Kidney (tissue), 14 donors: ENCODE measurements around the gene LONP1. TPM values are rescaled to one million over a fixed set of nuclear protein-coding genes. Genes with fewer than 3 reads are reported as not detected.

Experiments used
- DNase-seq, 5 donors: peaks; one replicate each; pipeline ENCODE4 v3.0.0-alpha.2; 2013 to 2020
- FAIRE-seq: peaks from 2 replicates; lab custom pipeline; 2012; peaks lifted over from hg19 to GRCh38; lab: Jason Lieb, UNC
- H3K27ac ChIP-seq, 2 donors: one replicate each; pipeline ENCODE4 v1.7.0; 2013; ENCODE audit warnings: low read depth in 2 of 2, low read length in 2 of 2, inconsistent platforms in 1 of 2
- H3K27me3 ChIP-seq: one replicate; pipeline ENCODE4 v1.7.1; 2013; ENCODE audit warnings: low read length, inconsistent platforms; ENCODE audit not compliant: control insufficient read depth, insufficient read depth
- H3K36me3 ChIP-seq, 3 donors: one replicate each; pipeline versions ENCODE4 v1.7.0 to v1.7.1; 2013; ENCODE audit warnings: low read length in 3 of 3, control low read depth in 1 of 3, inconsistent platforms in 1 of 3; ENCODE audit not compliant: insufficient read depth in 3 of 3, control insufficient read depth in 2 of 3
- H3K4me1 ChIP-seq, 3 donors: one replicate each; pipeline versions ENCODE4 v1.7.0 to v1.7.1; 2013; ENCODE audit warnings: low read length in 3 of 3, inconsistent platforms in 1 of 3, low read depth in 1 of 3; ENCODE audit not compliant: control insufficient read depth in 2 of 3, insufficient read depth in 2 of 3
- H3K4me3 ChIP-seq, 3 donors: one replicate each; pipeline versions ENCODE4 v1.7.0 to v1.8.1; 2013; ENCODE audit warnings: low read length in 3 of 3, control low read depth in 1 of 3, inconsistent platforms in 1 of 3
- H3K9ac ChIP-seq, 3 donors: one replicate each; pipeline versions ENCODE4 v1.7.0 to v1.7.1; 2013; ENCODE audit warnings: low read length in 3 of 3, control low read depth in 1 of 3, inconsistent platforms in 1 of 3
- H3K9me3 ChIP-seq, 3 donors: one replicate each; pipeline versions ENCODE4 v1.7.0 to v1.7.1; 2013; ENCODE audit warnings: low read length in 3 of 3, control low read depth in 1 of 3, inconsistent platforms in 1 of 3; ENCODE audit not compliant: control insufficient read depth in 2 of 3, insufficient read depth in 1 of 3
- intact Hi-C: fragments of 100-400 bp; cut with DNase I; formaldehyde crosslinking; loops from one replicate; pipeline ENCODE4 v1.11.1; 2022
- polyA plus RNA-seq: library from polyadenylated mRNA; stranded (reverse); fragments of 350-450 nt; fragmentation: Illumina TruSeq; extraction: RNeasy Lipid Tissue Mini Kit (QIAGEN cat#74804); gene quantifications from one replicate; pipeline ENCODE4 v1.2.3, GENCODE V29; 2014; ENCODE audit warnings: low read depth, low replicate concordance; ENCODE audit not compliant: insufficient read depth
- total RNA-seq: library from RNA; stranded (reverse); fragmentation: NEBNext Ultra II Directional; extraction: Animal tissue kit (Norgen Biotek cat#: 25700); gene quantifications from one replicate; pipeline ENCODE4 v1.2.1, GENCODE V29; 2021
- TF ChIP-seq, protein P1 (sequence below): IDR thresholded peaks from 3 replicates; pipeline ENCODE4 v1.5.1; 2012; ENCODE audit warnings: mild to moderate bottlenecking, moderate library complexity, borderline replicate concordance; ENCODE audit not compliant: insufficient read depth; ENCODE audit errors: extremely low read depth
- donor health status: control.
- donor health status: control.
- donor health status: control.
- donor health status: control.
- donor health status: control.
- donor health status: DM: yes; HTN: yes; CAD: no.
- donor health status: Normal renal cell carcinoma (clear cell type).

LONP1 gene
- total and polyA plus RNA-seq, 2 donors from 2014 or later, result 67.1 to 71.5 TPM

DNA sequence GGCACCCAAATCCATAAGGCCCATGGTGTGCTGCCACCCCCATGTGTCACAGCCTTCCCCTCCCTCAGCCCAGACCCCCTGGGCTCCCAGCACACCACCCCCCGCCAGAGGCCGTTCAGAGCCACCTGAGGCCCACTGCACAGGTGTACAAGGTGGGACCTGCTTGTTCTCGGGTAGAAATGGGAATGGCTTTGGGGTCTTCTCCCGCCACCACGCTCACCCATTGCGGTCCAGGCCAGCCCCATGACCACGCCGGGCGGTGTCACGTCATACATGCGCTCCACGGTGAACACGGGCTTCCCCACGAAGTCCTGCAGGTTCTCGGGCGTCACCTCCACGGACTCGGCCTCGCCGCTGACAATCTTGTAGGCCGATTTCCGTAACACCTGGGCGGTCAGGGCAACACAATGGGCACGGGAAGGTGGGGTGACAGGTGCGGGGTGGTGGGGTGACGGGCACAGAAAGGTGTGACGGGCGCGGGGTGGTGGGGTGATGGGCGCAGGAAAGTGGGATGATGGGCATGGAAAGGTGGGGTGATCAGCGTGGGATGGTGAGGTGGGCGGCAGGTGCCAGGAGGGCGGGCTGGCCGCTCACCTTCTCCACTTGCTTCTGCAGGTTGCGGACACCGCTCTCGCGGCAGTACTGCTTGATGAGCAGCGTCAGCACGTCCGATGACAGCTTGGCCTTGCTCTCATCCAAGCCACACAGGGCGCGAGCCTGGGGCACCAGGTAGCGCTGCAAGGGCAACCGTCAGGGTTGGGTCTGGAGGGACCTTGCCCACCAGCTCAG lies 25.6 kb downstream of the LONP1 start:
- FAIRE-seq (no peak), DNase-seq (peak in 1 of 5 donors; percentile 43)
- no peaks in the 10 kb centered on the region for H3K27me3 ChIP-seq
- peaks cover 2 to 28% (median 12%) of the 10 kb centered on the region in 3 donors for H3K36me3 ChIP-seq
- H3K27ac ChIP-seq, result no peak overlapping the region
- TF ChIP-seq, protein P1, sequence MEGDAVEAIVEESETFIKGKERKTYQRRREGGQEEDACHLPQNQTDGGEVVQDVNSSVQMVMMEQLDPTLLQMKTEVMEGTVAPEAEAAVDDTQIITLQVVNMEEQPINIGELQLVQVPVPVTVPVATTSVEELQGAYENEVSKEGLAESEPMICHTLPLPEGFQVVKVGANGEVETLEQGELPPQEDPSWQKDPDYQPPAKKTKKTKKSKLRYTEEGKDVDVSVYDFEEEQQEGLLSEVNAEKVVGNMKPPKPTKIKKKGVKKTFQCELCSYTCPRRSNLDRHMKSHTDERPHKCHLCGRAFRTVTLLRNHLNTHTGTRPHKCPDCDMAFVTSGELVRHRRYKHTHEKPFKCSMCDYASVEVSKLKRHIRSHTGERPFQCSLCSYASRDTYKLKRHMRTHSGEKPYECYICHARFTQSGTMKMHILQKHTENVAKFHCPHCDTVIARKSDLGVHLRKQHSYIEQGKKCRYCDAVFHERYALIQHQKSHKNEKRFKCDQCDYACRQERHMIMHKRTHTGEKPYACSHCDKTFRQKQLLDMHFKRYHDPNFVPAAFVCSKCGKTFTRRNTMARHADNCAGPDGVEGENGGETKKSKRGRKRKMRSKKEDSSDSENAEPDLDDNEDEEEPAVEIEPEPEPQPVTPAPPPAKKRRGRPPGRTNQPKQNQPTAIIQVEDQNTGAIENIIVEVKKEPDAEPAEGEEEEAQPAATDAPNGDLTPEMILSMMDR, result no peak
- H3K9ac ChIP-seq, result no peak overlapping the region
- H3K9me3 ChIP-seq, result no peaks in the 10 kb centered on the region
- H3K4me3 ChIP-seq, result no peak overlapping the region
- H3K4me1 ChIP-seq, result peaks cover 0 to 11% (median 4%) of the 10 kb centered on the region in 3 donors
- intact Hi-C loops, result no loop called here

DNA sequence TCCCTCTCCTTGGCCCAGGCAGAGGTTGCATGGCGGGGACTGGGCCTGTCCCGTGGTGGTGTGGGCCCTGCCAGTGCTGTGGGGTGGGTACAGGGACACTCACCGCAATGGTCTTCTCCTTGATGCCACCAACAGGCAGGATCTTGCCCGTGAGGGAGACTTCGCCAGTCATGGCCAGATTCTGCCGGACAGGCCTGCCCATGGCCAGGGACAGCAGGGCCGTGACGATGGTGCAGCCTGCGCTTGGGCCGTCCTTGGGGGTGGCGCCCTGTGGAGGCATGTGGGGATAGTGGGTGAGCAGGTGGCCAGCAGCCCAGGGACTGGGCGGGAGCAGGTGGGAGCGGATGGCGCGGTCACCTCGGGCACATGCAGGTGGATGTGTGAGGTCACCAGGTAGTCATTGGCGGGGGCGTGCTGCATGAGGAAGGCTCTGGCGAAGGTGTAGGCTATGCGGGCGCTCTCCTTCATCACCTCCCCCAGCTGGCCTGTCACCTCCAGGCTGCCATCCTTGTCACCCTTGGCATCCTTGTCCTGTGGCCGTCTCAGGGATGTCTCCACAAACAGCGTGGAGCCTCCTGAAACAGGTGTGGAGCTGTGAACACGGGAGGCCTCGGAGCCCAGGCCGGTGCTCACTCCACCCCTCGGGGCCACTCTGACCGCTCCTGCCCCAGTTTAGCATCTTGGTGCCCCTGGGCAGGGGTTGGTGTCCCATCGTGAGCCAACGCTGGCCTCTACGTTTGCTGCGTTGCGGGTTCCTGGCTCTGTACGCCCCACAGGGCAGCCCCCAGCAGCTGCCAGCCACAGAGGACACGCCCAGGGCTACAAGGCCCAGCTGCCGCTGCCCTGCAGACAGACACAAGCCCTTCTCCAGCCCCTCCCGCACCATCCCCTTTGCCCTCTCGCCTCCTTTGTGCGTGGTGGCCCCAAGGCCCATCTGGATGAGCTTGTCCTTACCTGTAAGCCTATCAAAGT lies 26.5 kb downstream of the LONP1 start:
- peaks cover 2 to 28% (median 9%) of the 10 kb centered on the region in 3 donors for H3K36me3 ChIP-seq
- no peak for DNase-seq
- H3K27me3 ChIP-seq, result no peaks in the 10 kb centered on the region
- H3K27ac ChIP-seq, result no peak overlapping the region
- H3K4me1 ChIP-seq, result peaks cover 0 to 11% (median 4%) of the 10 kb centered on the region in 3 donors
- no peak overlapping the region for H3K4me3 ChIP-seq
- FAIRE-seq, result no peak
- no peaks in the 10 kb centered on the region for H3K9me3 ChIP-seq
- no peak overlapping the region for H3K9ac ChIP-seq
- TF ChIP-seq, protein P1, result no peak
- intact Hi-C loops, result no loop called here

DNA sequence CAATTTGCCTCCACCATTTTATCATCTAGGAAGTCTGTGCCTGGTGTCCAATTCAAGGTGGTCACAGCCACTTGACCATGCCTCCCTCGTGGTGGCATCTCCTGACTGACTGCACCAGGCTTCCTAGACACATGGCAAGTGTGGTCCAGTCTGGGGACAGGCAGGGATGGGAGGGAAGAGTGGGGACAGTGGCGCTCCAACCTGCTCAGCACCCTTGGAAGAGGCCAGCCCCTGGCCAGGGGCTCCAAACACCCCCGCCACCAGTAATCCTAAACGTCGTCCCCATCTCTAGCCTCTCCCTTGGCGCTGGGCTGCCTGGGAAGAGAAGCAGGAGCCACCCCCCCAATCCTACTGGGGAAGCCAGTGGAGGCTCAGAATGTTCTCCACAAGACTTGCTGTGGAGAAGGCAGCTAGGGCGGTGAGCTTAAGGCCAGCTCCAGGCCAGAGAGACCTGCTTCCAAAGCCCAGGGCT lies 27.2 kb downstream of the LONP1 start:
- Histone ChIP-seq H3K36me3 (peaks cover 2 to 28% (median 9%) of the 10 kb centered on the region in 3 donors), H3K4me3 (no peak overlapping the region), H3K9ac (no peak overlapping the region), H3K27me3 (no peaks in the 10 kb centered on the region), H3K9me3 (no peaks in the 10 kb centered on the region), H3K27ac (no peak overlapping the region), H3K4me1 (peaks cover 0 to 11% (median 4%) of the 10 kb centered on the region in 3 donors)
- intact Hi-C loops, result no loop called here
- no peak for DNase-seq
- FAIRE-seq, result no peak
- TF ChIP-seq, protein P1, result no peak
